ENCODE data around the gene PAN2.
"Not testable (repeated sequence)": the region's sequence is repeated elsewhere in the genome, so short reads cannot be mapped to it uniquely, and the experiment has no call there.

PAN2 gene

GRCh38 chr12:56326533-56326932, 7.3 kb downstream of the PAN2 start:
- H3K27me3 ChIP-seq (ENCODE audit: insufficient read depth, low read depth, severe bottlenecking), result no peaks in the 10 kb centered on the region
- DNase-seq, result no peak
- H3K9me3 ChIP-seq (ENCODE audit: severe bottlenecking), result no peaks in the 10 kb centered on the region
- no peak overlapping the region for H3K27ac ChIP-seq
- H3K4me3 ChIP-seq (ENCODE audit: low read depth, low read length), result no peak overlapping the region
- peaks cover 51% of the 10 kb centered on the region for H3K36me3 ChIP-seq
- TF ChIP-seq, protein P1, sequence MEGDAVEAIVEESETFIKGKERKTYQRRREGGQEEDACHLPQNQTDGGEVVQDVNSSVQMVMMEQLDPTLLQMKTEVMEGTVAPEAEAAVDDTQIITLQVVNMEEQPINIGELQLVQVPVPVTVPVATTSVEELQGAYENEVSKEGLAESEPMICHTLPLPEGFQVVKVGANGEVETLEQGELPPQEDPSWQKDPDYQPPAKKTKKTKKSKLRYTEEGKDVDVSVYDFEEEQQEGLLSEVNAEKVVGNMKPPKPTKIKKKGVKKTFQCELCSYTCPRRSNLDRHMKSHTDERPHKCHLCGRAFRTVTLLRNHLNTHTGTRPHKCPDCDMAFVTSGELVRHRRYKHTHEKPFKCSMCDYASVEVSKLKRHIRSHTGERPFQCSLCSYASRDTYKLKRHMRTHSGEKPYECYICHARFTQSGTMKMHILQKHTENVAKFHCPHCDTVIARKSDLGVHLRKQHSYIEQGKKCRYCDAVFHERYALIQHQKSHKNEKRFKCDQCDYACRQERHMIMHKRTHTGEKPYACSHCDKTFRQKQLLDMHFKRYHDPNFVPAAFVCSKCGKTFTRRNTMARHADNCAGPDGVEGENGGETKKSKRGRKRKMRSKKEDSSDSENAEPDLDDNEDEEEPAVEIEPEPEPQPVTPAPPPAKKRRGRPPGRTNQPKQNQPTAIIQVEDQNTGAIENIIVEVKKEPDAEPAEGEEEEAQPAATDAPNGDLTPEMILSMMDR (IDR thresholded peaks at IDR 0.05; ENCODE audit: low read depth, low read length), result no peak

GRCh38 chr12:56326126-56326525, 7.7 kb downstream of the PAN2 start:
- DNase-seq, result no peak

GRCh38 chr12:56324206-56324605, 9.6 kb downstream of the PAN2 start:
- Histone ChIP-seq H3K9me3 (ENCODE audit: severe bottlenecking) (no peaks in the 10 kb centered on the region), H3K36me3 (peaks cover 62% of the 10 kb centered on the region), H3K4me3 (ENCODE audit: low read depth, low read length) (no peak overlapping the region), H3K27me3 (ENCODE audit: insufficient read depth, low read depth, severe bottlenecking) (no peaks in the 10 kb centered on the region), H3K27ac (no peak overlapping the region)
- TF ChIP-seq, protein P1 (IDR thresholded peaks at IDR 0.05; ENCODE audit: low read depth, low read length), result no peak
- DNase-seq, result no peak

More at GRCh38 chr12:56326126-56326525, 7.7 kb downstream of the PAN2 start:
- Histone ChIP-seq H3K4me3 (ENCODE audit: low read depth, low read length) (no peak overlapping the region), H3K27ac (no peak overlapping the region), H3K27me3 (ENCODE audit: insufficient read depth, low read depth, severe bottlenecking) (no peaks in the 10 kb centered on the region), H3K9me3 (ENCODE audit: severe bottlenecking) (no peaks in the 10 kb centered on the region), H3K36me3 (peaks cover 51% of the 10 kb centered on the region)
- TF ChIP-seq, protein P1 (IDR thresholded peaks at IDR 0.05; ENCODE audit: low read depth, low read length), result no peak

DNA sequence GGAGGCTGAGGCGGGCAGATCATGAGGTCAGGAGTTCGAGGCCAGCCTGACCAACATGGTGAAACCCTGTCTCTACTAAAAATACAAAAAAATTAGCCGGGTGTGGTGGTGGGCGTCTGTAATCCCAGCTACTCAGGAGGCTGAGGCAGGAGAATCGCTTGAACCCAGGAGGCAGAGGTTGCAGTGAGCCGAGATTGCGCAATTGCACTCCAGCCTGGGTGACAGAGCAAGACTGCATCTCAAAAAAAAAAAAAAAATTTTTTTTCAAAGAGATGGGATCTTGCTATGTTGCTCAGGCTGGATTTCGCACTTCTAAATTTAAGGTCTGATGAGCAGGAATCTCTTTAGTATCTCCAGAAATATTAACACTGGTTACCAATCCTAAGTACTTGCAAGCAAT, 12.2 kb downstream of the PAN2 start:
- not testable (repeated sequence) for H3K27ac ChIP-seq; DNase-seq; H3K27me3 ChIP-seq (ENCODE audit: insufficient read depth, low read depth, severe bottlenecking); H3K4me3 ChIP-seq (ENCODE audit: low read depth, low read length); H3K9me3 ChIP-seq (ENCODE audit: severe bottlenecking)
- peaks cover 61% of the 10 kb centered on the region for H3K36me3 ChIP-seq

- no peak for DNase-seq
- TF ChIP-seq, protein P1 (IDR thresholded peaks at IDR 0.05; ENCODE audit: low read depth, low read length), result no peak
- Histone ChIP-seq H3K4me3 (ENCODE audit: low read depth, low read length) (no peak overlapping the region), H3K9me3 (ENCODE audit: severe bottlenecking) (no peaks in the 10 kb centered on the region), H3K27me3 (ENCODE audit: insufficient read depth, low read depth, severe bottlenecking) (no peaks in the 10 kb centered on the region), H3K27ac (no peak overlapping the region), H3K36me3 (peaks cover 56% of the 10 kb centered on the region)
Measured at GRCh38 chr12:56321027-56321426, 12.8 kb downstream of the PAN2 start.

DNA sequence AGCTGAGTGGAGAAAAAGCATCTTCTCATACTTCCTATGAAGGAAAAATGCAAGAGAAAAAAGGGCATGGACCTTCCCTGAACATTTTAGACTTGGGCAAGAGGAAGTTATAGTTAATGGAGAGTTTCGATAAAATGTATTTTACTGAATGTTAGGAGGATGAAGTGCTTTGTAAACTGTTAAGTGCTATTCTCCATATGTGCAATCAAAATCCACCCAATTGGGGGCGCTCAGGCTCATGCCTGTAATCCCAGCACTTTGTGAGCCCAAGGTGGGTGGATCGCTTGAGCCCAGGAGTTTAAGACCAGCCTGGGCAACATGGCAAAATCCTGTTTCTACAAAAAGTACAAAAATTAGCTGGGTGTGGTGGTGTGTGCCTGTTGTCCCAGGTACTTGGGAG, 16.1 kb downstream of the PAN2 start:
- H3K36me3 ChIP-seq, result peaks cover 43% of the 10 kb centered on the region
- H3K27me3 ChIP-seq (ENCODE audit: insufficient read depth, low read depth, severe bottlenecking), result no peaks in the 10 kb centered on the region
- TF ChIP-seq, protein P1 (IDR thresholded peaks at IDR 0.05; ENCODE audit: low read depth, low read length), result peak; percentile 13; the same call in 1 of the 2 replicates
- no peak overlapping the region for H3K4me3 ChIP-seq (ENCODE audit: low read depth, low read length)
- no peaks in the 10 kb centered on the region for H3K9me3 ChIP-seq (ENCODE audit: severe bottlenecking)
- peak; percentile 19 for DNase-seq
- no peak overlapping the region for H3K27ac ChIP-seq
